CD8-positive, alpha-beta memory T cell (primary cell): Measurements from ENCODE around the gene CD300LB. TPM values are rescaled to one million over a fixed set of nuclear protein-coding genes. Genes with fewer than 3 reads are reported as not detected.
"Not testable (repeated sequence)": the region's sequence is repeated elsewhere in the genome, so short reads cannot be mapped to it uniquely, and the experiment has no call there.

Experiments used
- CTCF ChIA-PET: fragments of 350-600 bp; sonication (Branson Sonifier 250); formaldehyde crosslinking; loops from one replicate; lab custom pipeline; 2021; ENCODE audit warnings: antibody characterized with exemption; lab: Charles Lee
- POLR2A ChIA-PET: fragments of 350-600 bp; sonication (Branson Sonifier 250); formaldehyde crosslinking; loops from one replicate; lab custom pipeline; 2021; ENCODE audit warnings: antibody characterized with exemption; lab: Charles Lee
- DNase-seq, 5 donors: peaks; one replicate each; pipeline versions ENCODE4 v3.0.0 to v3.0.0-alpha.2; 2020 to 2022; ENCODE audit warnings: mixed read lengths in 1 of 5
- H3K27ac ChIP-seq: one replicate; pipeline ENCODE4 v1.7.0; 2013; ENCODE audit warnings: low read depth, mild to moderate bottlenecking, low read length, moderate library complexity
- H3K27me3 ChIP-seq: 2 replicates; pipeline ENCODE4 v1.7.0; 2013; ENCODE audit warnings: low read length, mild to moderate bottlenecking; ENCODE audit not compliant: insufficient read depth, poor library complexity, severe bottlenecking
- H3K36me3 ChIP-seq: 2 replicates; pipeline ENCODE4 v1.7.0; 2013; ENCODE audit warnings: mild to moderate bottlenecking, low read length, moderate library complexity; ENCODE audit not compliant: insufficient read depth
- H3K4me1 ChIP-seq: 2 replicates; pipeline ENCODE4 v1.7.0; 2013; ENCODE audit warnings: mild to moderate bottlenecking, low read length, moderate library complexity; ENCODE audit not compliant: insufficient read depth
- H3K4me3 ChIP-seq: 2 replicates; pipeline ENCODE4 v1.7.0; 2013; ENCODE audit warnings: mild to moderate bottlenecking, low read length
- H3K9me3 ChIP-seq: 2 replicates; pipeline ENCODE4 v1.7.0; 2013; ENCODE audit warnings: mild to moderate bottlenecking, low read length
- H3K27ac Mint-ChIP-seq, 8 donors: one replicate each; pipeline ENCODE4 v1.8.0; 2020 to 2021; ENCODE audit warnings: mixed read lengths in 8 of 8, mild to moderate bottlenecking in 6 of 8, inconsistent platforms in 3 of 8, moderate library complexity in 3 of 8
- H3K27me3 Mint-ChIP-seq, 2 donors: one replicate each; pipeline ENCODE4 v1.8.0; 2020 to 2021; ENCODE audit warnings: mixed read lengths in 2 of 2, mild to moderate bottlenecking in 1 of 2, moderate library complexity in 1 of 2
- H3K36me3 Mint-ChIP-seq, 3 donors: one replicate each; pipeline ENCODE4 v1.8.0; 2020 to 2021; ENCODE audit warnings: mixed read lengths in 3 of 3, inconsistent platforms in 1 of 3, mild to moderate bottlenecking in 1 of 3
- H3K4me1 Mint-ChIP-seq, 3 donors: one replicate each; pipeline ENCODE4 v1.8.0; 2020 to 2021; ENCODE audit warnings: mixed read lengths in 3 of 3, inconsistent platforms in 1 of 3, mild to moderate bottlenecking in 1 of 3
- H3K4me3 Mint-ChIP-seq, 7 donors: one replicate each; pipeline ENCODE4 v1.8.0; 2020 to 2021; ENCODE audit warnings: mixed read lengths in 7 of 7, mild to moderate bottlenecking in 6 of 7, moderate library complexity in 4 of 7, inconsistent platforms in 2 of 7
- H3K9me3 Mint-ChIP-seq, 5 donors: one replicate each; pipeline ENCODE4 v1.8.0; 2020 to 2022; ENCODE audit warnings: mixed read lengths in 5 of 5, mild to moderate bottlenecking in 3 of 5, moderate library complexity in 2 of 5, inconsistent platforms in 1 of 5
- polyA plus RNA-seq: library from polyadenylated mRNA; unstranded; fragments of 300-500 nt; fragmentation: Illumina TruSeq; gene quantifications from one replicate; pipeline ENCODE4 v1.2.3, GENCODE V29; 2021
- total RNA-seq, 2 experiments: library from RNA; stranded (reverse); gene quantifications; one replicate each; pipeline ENCODE4 v1.2.3, GENCODE V29; 2021

Gene CD300LB
- total and polyA plus RNA-seq, 3 experiments from 2014 or later = 0.11 TPM; not detected in 2

DNA sequence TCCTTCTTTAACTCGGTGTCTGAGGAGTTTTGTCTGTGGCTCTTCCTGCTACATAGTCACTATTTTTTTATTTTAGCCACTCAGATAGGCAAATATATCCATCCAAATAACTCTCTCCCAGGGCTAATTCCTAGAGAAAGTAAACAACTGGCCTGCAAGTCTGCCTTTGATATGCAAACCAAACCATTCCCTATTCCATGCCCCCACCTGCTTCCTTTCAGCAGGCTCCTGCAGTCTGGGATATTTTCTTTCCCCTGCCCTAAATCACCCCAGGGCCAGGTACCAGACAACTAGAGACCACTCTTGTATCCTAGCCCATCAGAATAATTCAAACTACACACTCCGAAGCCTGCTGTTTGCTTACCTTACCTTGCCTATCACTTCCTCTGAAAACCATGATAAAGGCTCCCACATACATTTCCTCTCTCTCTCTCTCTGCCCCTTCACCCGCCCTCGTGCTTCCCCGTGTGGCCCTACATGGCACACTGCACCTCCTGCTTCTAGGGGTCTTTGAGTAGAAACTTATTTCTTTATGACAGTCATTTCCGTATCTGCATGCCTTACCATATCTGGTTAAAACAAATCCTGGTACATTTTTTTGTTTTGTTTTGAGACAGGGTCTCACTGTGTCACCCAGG, 27.7 kb upstream of the CD300LB start:
- peaks cover 5 to 8% (median 6%) of the 10 kb centered on the region in 3 donors for H3K4me1 Mint-ChIP-seq
- H3K4me3 Mint-ChIP-seq = no peak overlapping the region
- H3K36me3 Mint-ChIP-seq = peaks cover 0 to 3% (median 0%) of the 10 kb centered on the region in 3 donors
- Histone ChIP-seq H3K4me3 (no peak overlapping the region), H3K36me3 (no peaks in the 10 kb centered on the region), H3K27me3 (peaks cover 8% of the 10 kb centered on the region), H3K27ac (no peak overlapping the region), H3K9me3 (no peaks in the 10 kb centered on the region), H3K4me1 (peaks cover 5% of the 10 kb centered on the region)
- peak overlapping the region in 2 of 8 donors; percentile 51 to 68 for H3K27ac Mint-ChIP-seq
- ChIA-PET CTCF (no interaction called here), POLR2A (no interaction called here)
- DNase-seq = no peak
- H3K9me3 Mint-ChIP-seq = no peaks in the 10 kb centered on the region
- H3K27me3 Mint-ChIP-seq = peaks cover 6 to 17% of the 10 kb centered on the region in 2 donors

GRCh38 chr17:74558402-74558801, 27.1 kb upstream of the CD300LB start:
- DNase-seq, H3K9me3 ChIP-seq, H3K36me3 Mint-ChIP-seq, H3K27me3 ChIP-seq, H3K36me3 ChIP-seq, H3K9me3 Mint-ChIP-seq, H3K4me1 ChIP-seq, H3K4me3 Mint-ChIP-seq, H3K27ac ChIP-seq, H3K4me1 Mint-ChIP-seq, CTCF ChIA-PET, POLR2A ChIA-PET, H3K4me3 ChIP-seq: not testable (repeated sequence)
- Mint-ChIP-seq H3K27me3 (peaks cover 6 to 15% of the 10 kb centered on the region in 2 donors), H3K27ac (peak overlapping the region in 1 of 8 donors; percentile 51)

DNA sequence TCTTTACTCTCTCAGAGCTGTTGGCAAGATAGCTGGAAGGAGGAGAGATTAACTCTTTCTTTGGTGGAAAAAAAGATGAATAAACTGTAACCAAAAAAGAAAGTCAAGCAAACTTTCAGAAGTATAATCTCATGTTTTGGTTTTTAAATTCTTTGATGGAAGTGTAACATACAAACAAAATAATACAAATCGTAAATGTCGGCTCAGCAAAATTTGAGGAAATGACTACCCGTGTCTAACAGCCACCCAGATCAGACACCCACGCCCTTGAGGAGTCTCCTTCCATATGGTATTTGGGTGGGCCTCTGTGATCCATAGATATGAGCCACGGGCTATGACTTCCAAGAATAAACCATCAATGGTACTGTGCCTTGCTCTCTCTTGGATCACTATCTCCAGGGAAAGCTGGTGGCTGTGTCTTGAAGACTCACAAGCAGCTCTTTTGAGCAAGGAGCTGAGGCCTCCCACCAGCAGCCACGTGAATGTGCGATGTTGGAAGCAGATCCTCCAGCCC, 24.2 kb upstream of the CD300LB start:
- Histone ChIP-seq H3K4me1 (peaks cover 5% of the 10 kb centered on the region), H3K4me3 (no peak overlapping the region), H3K9me3 (no peaks in the 10 kb centered on the region), H3K27me3 (no peaks in the 10 kb centered on the region), H3K27ac (no peak overlapping the region), H3K36me3 (no peaks in the 10 kb centered on the region)
- Mint-ChIP-seq H3K36me3 (no peaks in the 10 kb centered on the region), H3K9me3 (no peaks in the 10 kb centered on the region), H3K4me1 (peaks cover 5 to 8% (median 6%) of the 10 kb centered on the region in 3 donors), H3K4me3 (no peak overlapping the region), H3K27ac (no peak overlapping the region), H3K27me3 (peaks cover 0 to 14% of the 10 kb centered on the region in 2 donors)
- no peak for DNase-seq
- CTCF ChIA-PET = no interaction called here
- POLR2A ChIA-PET = no interaction called here

DNA sequence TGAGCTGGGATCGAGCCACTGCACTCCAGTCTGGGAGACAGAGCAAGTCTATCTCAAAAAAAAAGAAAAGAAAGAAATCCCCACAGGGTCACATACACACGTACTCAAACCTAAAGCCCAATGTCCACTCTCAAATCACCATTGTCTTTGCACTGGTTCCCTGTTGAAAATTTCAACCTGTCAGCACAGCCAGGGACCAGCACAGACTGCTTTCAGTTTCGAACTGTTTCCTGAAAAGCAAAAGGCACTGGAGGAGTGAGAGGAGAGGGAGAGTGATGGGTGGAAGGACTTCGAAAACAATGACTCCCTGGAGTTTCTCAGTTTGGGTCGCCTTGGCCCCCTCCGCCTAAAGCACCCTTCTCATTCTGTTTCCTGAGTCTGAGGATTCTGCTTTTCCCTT, 23.6 kb upstream of the CD300LB start:
- CTCF ChIA-PET = no interaction called here
- POLR2A ChIA-PET = no interaction called here

DNA sequence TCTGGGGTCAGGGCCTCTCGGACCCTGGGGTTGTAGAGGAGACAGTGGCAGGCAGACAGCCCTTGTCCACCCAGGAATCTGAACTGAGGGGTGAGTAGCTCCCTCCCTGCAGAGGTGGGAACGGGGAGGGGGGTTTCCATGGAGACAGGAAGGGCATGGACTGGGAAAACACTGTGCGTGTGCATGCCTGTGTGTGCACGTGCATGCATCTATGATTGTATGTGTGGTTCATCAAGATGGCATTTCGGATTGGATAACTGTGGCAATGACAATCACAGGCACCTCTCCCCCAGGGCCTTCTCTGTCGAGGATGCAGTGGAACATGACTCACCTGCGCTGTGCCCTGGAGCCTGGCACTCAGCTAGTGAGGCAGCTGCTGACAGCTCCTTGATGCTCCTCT, 20.8 kb upstream of the CD300LB start:
- POLR2A ChIA-PET = no interaction called here
- H3K27me3 Mint-ChIP-seq = peaks cover 1 to 30% of the 10 kb centered on the region in 2 donors
- H3K4me3 Mint-ChIP-seq = no peak overlapping the region
- H3K9me3 Mint-ChIP-seq = no peaks in the 10 kb centered on the region
- no peaks in the 10 kb centered on the region for H3K36me3 ChIP-seq
- H3K27ac ChIP-seq = no peak overlapping the region
- no peaks in the 10 kb centered on the region for H3K4me1 ChIP-seq
- H3K4me1 Mint-ChIP-seq = peaks cover 0 to 4% (median 0%) of the 10 kb centered on the region in 3 donors
- H3K36me3 Mint-ChIP-seq = no peaks in the 10 kb centered on the region
- no peak overlapping the region for H3K27ac Mint-ChIP-seq
- H3K9me3 ChIP-seq = no peaks in the 10 kb centered on the region
- no peaks in the 10 kb centered on the region for H3K27me3 ChIP-seq
- CTCF ChIA-PET = interaction anchor here (1.1 kb wide), 1 partner anchor 14 kb away, joined by 3 read pairs; no protein-coding TSS in a partner anchor
- H3K4me3 ChIP-seq = no peak overlapping the region
- no peak for DNase-seq

More for the DNA sequence above, 23.6 kb upstream of the CD300LB start:
- H3K9me3 Mint-ChIP-seq = no peaks in the 10 kb centered on the region
- Histone ChIP-seq H3K4me3 (no peak overlapping the region), H3K36me3 (no peaks in the 10 kb centered on the region), H3K27me3 (no peaks in the 10 kb centered on the region), H3K27ac (no peak overlapping the region), H3K9me3 (no peaks in the 10 kb centered on the region), H3K4me1 (peaks cover 5% of the 10 kb centered on the region)
- H3K36me3 Mint-ChIP-seq = no peaks in the 10 kb centered on the region
- peaks cover 5 to 8% (median 6%) of the 10 kb centered on the region in 3 donors for H3K4me1 Mint-ChIP-seq
- no peak overlapping the region for H3K27ac Mint-ChIP-seq
- H3K4me3 Mint-ChIP-seq = no peak overlapping the region
- no peak for DNase-seq
- H3K27me3 Mint-ChIP-seq = peaks cover 0 to 19% of the 10 kb centered on the region in 2 donors

DNA sequence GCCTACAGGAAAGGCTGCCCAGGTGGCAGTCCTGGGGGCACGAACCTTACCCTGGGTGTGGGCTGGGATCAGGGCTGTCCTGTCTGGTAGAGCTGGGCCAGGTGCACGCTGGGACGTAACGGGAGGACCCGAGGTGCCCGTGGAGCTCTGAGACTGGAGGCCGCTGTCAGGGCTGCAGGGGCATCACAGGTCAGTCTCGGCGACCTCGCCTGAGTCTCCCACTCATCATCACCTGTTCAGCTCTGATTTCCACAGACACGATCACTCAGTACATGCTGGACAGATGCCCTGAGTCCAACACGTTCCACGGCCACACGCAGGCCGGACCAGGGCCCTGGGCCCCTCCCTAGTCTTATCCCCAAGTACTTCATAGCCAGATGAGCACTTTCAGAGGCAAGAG, 19.3 kb upstream of the CD300LB start:
- Mint-ChIP-seq H3K27me3 (peaks cover 3 to 30% of the 10 kb centered on the region in 2 donors), H3K9me3 (no peaks in the 10 kb centered on the region), H3K4me3 (no peak overlapping the region), H3K36me3 (no peaks in the 10 kb centered on the region), H3K4me1 (peaks cover 0 to 4% (median 0%) of the 10 kb centered on the region in 3 donors), H3K27ac (peak overlapping the region in 1 of 8 donors; percentile 28)
- Histone ChIP-seq H3K4me1 (no peaks in the 10 kb centered on the region), H3K27ac (no peak overlapping the region), H3K4me3 (no peak overlapping the region), H3K36me3 (no peaks in the 10 kb centered on the region), H3K9me3 (no peaks in the 10 kb centered on the region), H3K27me3 (no peaks in the 10 kb centered on the region)
- POLR2A ChIA-PET = no interaction called here
- CTCF ChIA-PET = no interaction called here
- DNase-seq = no peak

- H3K27ac ChIP-seq = no peak overlapping the region
- DNase-seq = no peak
- no peaks in the 10 kb centered on the region for H3K9me3 ChIP-seq
- H3K4me3 ChIP-seq = no peak overlapping the region
- Mint-ChIP-seq H3K27me3 (peaks cover 3 to 30% of the 10 kb centered on the region in 2 donors), H3K36me3 (no peaks in the 10 kb centered on the region), H3K9me3 (no peaks in the 10 kb centered on the region), H3K27ac (no peak overlapping the region), H3K4me3 (no peak overlapping the region), H3K4me1 (peaks cover 0 to 4% (median 0%) of the 10 kb centered on the region in 3 donors)
- H3K4me1 ChIP-seq = no peaks in the 10 kb centered on the region
- POLR2A ChIA-PET = no interaction called here
- no peaks in the 10 kb centered on the region for H3K27me3 ChIP-seq
- CTCF ChIA-PET = no interaction called here
- H3K36me3 ChIP-seq = no peaks in the 10 kb centered on the region
Observed at GRCh38 chr17:74549343-74549742, 18.1 kb upstream of the CD300LB start.

DNA sequence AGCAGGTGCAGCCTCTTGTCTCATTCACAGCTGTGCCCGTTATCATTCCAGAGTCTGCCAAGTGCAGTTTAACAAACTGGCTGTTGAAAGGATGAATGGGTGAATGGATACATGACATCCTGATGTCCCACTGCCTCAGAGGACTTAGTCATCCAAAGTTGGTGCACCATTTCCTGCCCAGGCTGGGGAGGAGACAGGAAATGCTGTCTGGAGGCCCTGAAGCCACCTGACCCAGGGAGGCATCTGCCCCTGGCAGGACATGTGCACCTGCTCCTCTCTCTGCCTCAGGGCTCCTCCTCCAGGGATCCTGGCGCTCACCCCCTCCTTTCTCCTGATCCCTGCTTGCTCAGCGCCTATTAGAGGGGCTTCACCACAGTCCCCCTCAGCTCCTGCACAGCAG, 16.5 kb upstream of the CD300LB start:
- POLR2A ChIA-PET = no interaction called here

More for the DNA sequence above, 16.5 kb upstream of the CD300LB start:
- Mint-ChIP-seq H3K27me3 (peaks cover 3 to 26% of the 10 kb centered on the region in 2 donors), H3K4me1 (peaks cover 0 to 4% (median 0%) of the 10 kb centered on the region in 3 donors), H3K9me3 (no peaks in the 10 kb centered on the region), H3K36me3 (no peaks in the 10 kb centered on the region), H3K27ac (peak overlapping the region in 1 of 8 donors; percentile 29), H3K4me3 (peak overlapping the region in 1 of 7 donors; percentile 34)
- no peak for DNase-seq
- Histone ChIP-seq H3K27me3 (no peaks in the 10 kb centered on the region), H3K4me1 (no peaks in the 10 kb centered on the region), H3K4me3 (no peak overlapping the region), H3K36me3 (no peaks in the 10 kb centered on the region), H3K27ac (no peak overlapping the region), H3K9me3 (no peaks in the 10 kb centered on the region)
- CTCF ChIA-PET = no interaction called here
